SKM-1 treated with dmso at 0.1 percent for 144 hours (cell line): ENCODE measurements around the gene ESRRA.

Experiments
- DNase-seq: peaks from one replicate; lab custom pipeline; 2025; ENCODE audit not compliant: unreplicated experiment; lab: John Stamatoyannopoulos, UW

ESRRA gene

DNA sequence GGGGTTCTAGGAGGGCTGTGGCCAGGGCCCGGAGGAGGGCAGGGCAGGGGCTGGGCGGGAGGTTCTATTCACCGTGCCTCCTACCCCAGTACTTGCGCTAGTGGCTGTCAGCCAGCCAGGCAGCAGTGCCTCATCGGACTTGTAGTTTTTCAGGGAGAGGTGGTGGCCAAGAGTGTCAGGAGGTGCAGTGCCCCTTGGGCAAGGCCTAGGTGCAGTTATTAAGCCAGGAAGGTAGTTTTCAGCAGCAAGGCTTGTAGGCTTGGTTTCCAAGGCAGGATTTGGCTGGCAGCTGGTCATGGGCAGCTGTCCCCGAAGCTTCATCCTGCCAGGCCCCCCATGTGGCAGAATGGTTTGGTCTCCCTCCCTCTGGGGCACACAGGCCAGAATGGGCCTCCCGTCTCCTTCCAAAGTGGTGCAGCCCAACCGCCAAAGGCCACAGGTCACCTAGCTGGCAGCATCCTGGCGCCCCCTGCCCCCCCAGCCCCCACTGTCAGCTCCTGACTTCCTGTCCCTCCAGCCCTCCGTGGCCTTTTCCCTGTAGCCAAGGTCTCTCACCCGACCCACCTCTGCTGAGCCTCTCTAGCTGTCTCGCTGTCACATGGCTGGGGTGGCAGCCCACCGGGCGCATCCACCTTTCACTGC is 43.2 kb downstream of the ESRRA start:
- no peak for DNase-seq

- no peak for DNase-seq
Observed at GRCh38 chr11:64349025-64349387, 43.7 kb downstream of the ESRRA start.

DNA sequence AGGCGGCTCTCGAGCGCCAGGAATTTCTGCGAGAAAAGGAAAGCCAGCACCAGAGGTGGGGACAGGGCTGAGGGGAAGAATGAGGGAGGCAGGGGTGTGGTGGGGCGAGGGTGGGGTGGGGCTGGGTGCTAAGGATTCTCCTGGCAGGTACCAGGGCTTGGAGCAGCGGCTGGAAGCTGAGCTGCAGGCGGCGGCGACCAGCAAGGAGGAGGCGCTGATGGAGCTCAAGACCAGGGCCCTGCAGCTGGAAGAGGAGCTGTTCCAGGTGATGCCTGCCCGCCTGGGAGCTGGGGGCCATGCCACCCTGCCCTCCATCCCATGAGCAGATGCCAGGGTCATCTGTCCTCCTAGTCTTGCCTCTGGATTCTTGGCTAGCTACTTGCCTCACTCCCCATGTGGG is 44.1 kb downstream of the ESRRA start:
- DNase-seq: no peak

DNA sequence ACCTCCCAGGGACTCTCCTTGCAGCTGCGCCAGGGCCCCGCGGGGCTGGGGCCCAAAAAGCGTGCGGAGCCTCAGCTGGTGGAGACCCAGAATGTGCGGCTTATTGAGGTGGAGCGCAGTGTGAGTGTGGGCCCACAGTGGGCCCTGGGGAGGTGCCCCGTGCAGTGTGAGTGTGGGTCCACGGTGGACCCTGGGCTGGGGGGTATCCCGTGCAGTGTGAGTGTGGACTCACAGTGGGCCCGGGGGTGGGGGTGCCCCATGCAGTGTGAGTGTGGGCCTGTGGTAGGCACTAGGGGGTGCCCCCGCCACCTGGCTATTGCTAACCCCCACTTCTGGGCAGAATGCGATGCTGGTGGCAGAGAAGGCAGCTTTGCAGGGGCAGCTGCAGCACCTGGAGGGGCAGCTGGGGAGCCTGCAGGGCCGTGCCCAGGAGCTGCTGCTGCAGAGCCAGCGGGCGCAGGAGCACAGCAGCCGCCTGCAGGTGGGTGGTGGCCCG is 45.9 kb downstream of the ESRRA start:
- DNase-seq: no peak

DNA sequence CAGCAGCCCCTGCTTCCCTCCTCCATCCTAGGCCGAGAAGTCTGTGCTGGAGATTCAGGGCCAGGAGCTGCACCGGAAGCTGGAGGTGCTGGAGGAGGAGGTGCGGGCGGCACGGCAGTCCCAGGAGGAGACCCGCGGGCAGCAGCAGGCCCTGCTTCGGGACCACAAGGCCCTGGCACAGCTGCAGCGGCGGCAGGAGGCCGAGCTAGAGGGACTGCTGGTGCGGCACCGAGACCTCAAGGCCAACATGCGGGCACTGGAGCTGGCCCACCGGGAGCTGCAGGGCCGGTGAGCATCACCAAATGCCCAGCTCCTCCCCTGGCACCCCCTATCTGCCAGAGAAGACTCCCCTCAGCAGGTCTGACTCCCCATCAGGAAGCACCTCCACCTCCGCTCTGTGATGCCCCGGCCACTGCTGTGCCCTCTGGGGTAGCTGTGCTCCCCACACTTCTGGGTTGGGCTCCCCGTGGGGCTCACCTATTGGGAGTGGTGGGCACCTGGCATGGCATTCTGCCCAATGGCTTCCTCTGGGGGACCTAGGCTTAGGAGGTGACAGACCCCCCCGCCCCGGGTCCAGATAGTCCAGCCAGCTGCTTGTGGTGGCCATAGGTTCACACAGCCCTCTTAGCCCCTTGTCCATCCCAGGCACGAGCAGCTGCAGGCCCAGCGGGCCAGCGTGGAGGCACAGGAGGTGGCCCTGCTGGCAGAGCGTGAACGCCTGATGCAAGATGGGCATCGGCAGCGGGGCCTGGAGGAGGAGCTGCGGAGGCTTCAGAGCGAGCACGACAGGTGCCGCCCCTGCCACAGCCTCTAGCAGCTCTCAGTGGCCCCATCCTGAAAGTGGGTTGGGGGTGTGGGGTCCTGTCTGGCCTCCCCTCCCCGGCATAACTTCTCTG is 47.0 kb downstream of the ESRRA start:
- no peak for DNase-seq

DNA sequence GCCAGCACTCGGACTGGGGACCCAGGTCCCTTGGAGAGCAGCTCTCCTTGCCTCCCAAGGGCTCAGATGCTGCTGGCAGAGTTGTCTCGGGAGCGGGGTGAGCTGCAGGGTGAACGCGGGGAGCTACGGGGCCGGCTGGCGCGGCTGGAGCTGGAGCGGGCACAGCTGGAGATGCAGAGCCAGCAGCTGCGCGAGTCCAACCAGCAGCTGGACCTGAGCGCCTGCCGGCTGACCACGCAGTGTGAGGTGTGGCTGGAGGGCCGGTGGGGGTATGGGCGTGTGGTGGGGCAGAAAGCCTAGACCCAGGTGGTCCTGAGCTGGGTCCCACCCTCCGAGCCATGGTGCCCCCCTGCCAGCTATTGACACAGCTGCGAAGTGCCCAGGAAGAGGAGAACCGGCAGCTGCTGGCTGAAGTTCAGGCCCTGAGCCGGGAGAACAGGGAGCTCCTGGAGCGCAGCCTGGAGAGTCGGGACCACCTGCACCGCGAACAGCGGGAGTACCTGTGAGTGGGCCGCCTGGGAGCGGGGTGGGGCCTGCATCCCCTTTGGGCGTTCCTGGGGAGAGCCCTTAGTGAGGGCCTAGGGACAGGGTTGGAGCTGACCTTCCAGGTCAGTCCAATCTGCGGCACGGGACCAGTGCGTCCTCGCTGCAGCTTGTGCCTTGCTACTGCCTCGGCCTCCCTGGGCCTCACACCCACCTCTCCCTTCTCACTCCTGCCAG is 47.8 kb downstream of the ESRRA start:
- no peak for DNase-seq

GRCh38 chr11:64353715-64354506 is 48.6 kb downstream of the ESRRA start:
- DNase-seq: no peak

- DNase-seq: peak; percentile 55
Observed at GRCh38 chr11:64355078-64355940, 50.0 kb downstream of the ESRRA start.

DNA sequence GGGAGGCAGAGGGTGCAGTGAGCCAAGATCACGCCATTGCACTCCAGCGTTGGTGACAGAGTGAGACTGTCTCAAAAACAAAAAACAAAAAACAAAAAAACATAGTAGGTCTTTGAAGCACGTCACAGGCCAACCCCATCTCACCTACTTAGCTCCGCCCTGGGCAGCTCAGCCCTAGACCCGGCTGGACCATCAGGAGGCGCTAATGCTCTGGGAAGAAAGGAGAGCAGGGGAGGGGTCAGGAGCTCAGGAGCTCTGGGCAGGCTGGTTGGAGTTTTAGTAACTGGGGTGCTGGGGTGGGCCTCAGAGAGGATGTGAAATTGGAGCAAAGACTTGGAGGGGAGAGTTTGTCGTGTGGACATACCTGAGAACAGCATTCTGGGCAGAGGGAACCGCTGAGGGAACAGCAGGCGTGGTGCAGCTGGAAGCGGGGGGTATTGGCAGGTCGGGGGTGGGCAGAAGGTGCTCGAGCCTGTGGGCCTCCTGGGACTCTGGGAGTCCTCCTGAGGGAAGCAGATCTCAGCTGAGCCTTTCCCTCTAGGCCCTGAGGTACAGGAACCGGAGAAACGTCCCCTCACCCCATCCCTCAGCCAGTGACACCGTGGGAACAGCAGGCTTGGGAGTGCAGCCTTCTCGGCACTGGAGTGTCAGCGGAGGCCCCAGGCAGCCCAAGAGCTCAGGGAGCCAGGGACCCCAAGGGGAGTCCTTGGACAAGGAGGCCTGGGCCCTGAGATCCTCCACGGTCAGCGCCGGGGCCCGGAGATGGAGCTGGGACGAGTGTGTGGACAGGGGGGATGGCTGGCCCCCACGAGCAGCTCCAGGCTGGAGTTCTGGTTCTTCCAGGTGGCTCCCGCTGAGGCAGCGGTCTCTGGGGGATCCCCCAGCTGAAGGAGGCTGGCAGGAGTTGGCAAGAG is 51.4 kb downstream of the ESRRA start:
- peak; percentile 13 for DNase-seq

GRCh38 chr11:64357446-64357845 is 52.1 kb downstream of the ESRRA start:
- no peak for DNase-seq

GRCh38 chr11:64357904-64358535 is 52.7 kb downstream of the ESRRA start:
- no peak for DNase-seq

DNA sequence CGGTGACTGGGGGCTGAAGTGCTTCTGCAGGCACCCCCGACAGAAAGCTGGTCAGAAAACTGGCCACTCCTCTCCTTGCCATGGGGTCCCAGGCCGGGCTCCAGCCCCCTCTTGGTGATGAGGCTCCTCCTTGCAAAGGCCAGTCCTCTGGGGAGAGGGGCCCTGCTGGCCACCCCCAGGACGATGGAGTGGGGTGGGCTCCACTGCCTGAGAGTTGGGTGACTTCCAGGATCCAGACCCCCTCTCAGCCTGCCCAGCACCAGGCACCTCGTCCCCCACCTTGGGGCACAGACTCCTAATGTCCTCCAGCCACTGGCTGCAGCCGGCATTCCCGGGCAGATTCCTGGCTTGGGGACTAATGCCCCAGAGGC is 53.2 kb downstream of the ESRRA start:
- DNase-seq: no peak

- peak; percentile 8 for DNase-seq
Observed at GRCh38 chr11:64358907-64359711, 53.8 kb downstream of the ESRRA start, which contains the start of gene RPS6KA4. TSS of gene RPS6KA4 (plus strand) at chr11:64359162. CDS start at chr11:64359236, 74 bp downstream.

DNA sequence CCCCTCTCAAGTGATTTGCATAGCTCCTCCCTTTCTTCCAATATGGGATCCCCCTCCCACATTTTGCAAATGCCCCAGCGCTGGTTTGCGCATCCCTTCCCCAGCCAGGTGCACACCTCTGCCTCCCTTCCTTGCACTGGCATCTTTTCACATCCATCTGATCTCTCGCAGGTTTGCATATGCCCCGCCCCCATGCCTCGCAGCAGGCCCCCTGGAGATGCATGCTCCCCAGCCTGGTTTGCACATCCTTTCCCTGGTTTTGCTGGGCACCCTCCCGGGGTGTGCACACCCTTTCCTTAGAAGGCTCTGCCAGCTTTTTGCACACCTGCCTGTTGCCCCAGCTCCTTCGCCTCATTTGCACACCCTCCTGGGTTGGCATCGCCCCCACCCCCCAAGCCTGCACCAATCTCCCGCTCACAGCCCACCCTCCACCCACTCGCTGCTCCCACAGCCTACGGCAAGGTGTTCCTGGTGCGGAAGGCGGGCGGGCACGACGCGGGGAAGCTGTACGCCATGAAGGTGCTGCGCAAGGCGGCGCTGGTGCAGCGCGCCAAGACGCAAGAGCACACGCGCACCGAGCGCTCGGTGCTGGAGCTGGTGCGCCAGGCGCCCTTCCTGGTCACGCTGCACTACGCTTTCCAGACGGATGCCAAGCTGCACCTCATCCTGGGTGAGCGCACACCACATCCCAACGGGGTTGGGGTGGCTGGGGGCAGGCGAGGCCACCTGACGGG is 54.6 kb downstream of the ESRRA start:
- no peak for DNase-seq

DNA sequence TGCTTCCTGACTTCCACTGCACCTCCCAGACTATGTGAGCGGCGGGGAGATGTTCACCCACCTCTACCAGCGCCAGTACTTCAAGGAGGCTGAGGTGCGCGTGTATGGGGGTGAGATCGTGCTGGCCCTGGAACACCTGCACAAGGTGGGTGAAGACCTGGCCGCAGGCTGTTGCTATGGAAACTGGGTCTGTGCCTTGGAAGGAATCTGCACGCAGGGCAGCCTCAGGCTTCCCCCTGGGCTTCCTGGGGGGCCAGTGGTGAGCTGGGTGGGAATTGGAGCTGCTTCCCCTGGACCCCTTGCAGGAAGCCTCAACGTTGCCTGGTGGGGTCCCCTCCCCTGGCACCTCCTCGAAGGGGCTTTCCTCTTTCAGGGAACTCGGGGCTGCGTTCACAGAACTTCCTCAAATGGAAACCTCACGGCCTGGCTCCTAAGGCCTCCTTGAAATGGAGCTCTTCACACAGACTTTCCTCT is 55.2 kb downstream of the ESRRA start:
- peak; percentile 23 for DNase-seq

- DNase-seq: no peak
Observed at GRCh38 chr11:64361659-64362058, 56.3 kb downstream of the ESRRA start.

GRCh38 chr11:64362339-64362738 is 57.0 kb downstream of the ESRRA start:
- no peak for DNase-seq
